Heart right ventricle (tissue), 16 donors: ENCODE data around the gene ASB9. TPM values are rescaled to one million over a fixed set of nuclear protein-coding genes. Genes with fewer than 3 reads are reported as not detected.
A peak's percentile ranks its signal among the peaks of the same experiment; 100 is the strongest.

Experiments used
- ATAC-seq, 8 donors: fragments of 200-7000 bp; cut with Tn5 transposase; one replicate each; pipeline ENCODE4 v1.9.1; 2020; ENCODE audit warnings: mild to moderate bottlenecking in 8 of 8, moderate library complexity in 8 of 8, moderate number of reproducible peaks in 1 of 8
- DNase-seq, 2 donors: peaks; one replicate each; pipeline ENCODE4 v3.0.0-alpha.2; 2020
- H3K27ac ChIP-seq, 10 donors: fragments of 200-600 bp; sonication (generic) in 2 of 10; one replicate each; pipeline versions ENCODE4 v1.5.0 to v1.8.0; 2020 to 2022; ENCODE audit warnings: mild to moderate bottlenecking in 3 of 10
- H3K27me3 ChIP-seq, 7 donors: fragments of 200-600 bp; one replicate each; pipeline ENCODE4 v1.8.0; 2021 to 2022; ENCODE audit warnings: mild to moderate bottlenecking in 2 of 7
- H3K36me3 ChIP-seq, 9 donors: fragments of 200-600 bp; sonication (generic) in 1 of 9; one replicate each; pipeline versions ENCODE4 v1.5.0 to v1.8.0; 2020 to 2022; ENCODE audit warnings: mild to moderate bottlenecking in 2 of 9
- H3K4me1 ChIP-seq, 9 donors: fragments of 200-600 bp; sonication (generic) in 1 of 9; one replicate each; pipeline versions ENCODE4 v1.5.0 to v1.8.0; 2020 to 2022; ENCODE audit warnings: mild to moderate bottlenecking in 4 of 9
- H3K4me3 ChIP-seq, 10 donors: fragments of 200-600 bp; sonication (generic) in 2 of 10; one replicate each; pipeline versions ENCODE4 v1.5.0 to v1.8.0; 2020 to 2022; ENCODE audit warnings: mild to moderate bottlenecking in 7 of 10, moderate library complexity in 2 of 10
- H3K9me3 ChIP-seq, 11 donors: fragments of 200-600 bp in 10 of 11; sonication (generic) in 2 of 11; one replicate each; pipeline versions ENCODE4 v1.5.0 to v1.8.0; 2013 to 2022; ENCODE audit warnings: mild to moderate bottlenecking in 2 of 11, control low read depth in 1 of 11, moderate library complexity in 1 of 11
- WGBS, 2 donors: extraction: QIAGEN DNeasy Blood & Tissue Kit; methylation state at CpG; one replicate each; pipeline ENCODE4 v1.1.7; 2013; ENCODE audit warnings: inconsistent platforms in 1 of 2; 5-methylcytosine and 5-hydroxymethylcytosine counted together
- intact Hi-C, 10 donors: fragments of 100-400 bp; cut with DNase I; formaldehyde crosslinking; loops; one replicate each; pipeline versions ENCODE4 v1.11.1 to v1.14.2; 2022
- polyA plus RNA-seq, 2 donors: library from polyadenylated mRNA; stranded (reverse); fragments of 200-250 nt; gene quantifications; one replicate each; pipeline ENCODE4 v1.2.3, GENCODE V29; 2013
- total RNA-seq, 10 donors: library from RNA; stranded (reverse); fragmentation: NEBNext Ultra II Directional in 3 of 10; extraction: Animal tissue kit (Norgen Biotek cat#: 25700) in 3 of 10; gene quantifications; one replicate each; pipeline versions ENCODE4 v1.2.1 to v1.2.4, GENCODE V29; 2021 to 2023
- TF ChIP-seq, protein P1 (sequence below), 9 donors: fragments of 200-600 bp; sonication (generic) in 2 of 9; IDR thresholded peaks; one replicate each; pipeline versions ENCODE4 v1.5.0 to v1.8.0; 2021 to 2022; ENCODE audit warnings: antibody characterized with exemption in 9 of 9, mild to moderate bottlenecking in 5 of 9, moderate library complexity in 1 of 9
- donor health status: Arrhythmogenic right ventricular cardiomyopathy.
- donor health status: ischemic (EF 13 %, LVEDD 7.1; RV severe dilation, severe dysfunction).
- donor health status: healthy with polysubstance abuse.
- donor health status: DM: no; HTN: yes; CAD: no.
- donor health status: DM: no; HTN: no; CAD: no.
- donor health status: ischemic (EF 25% LVEDD 6.9; RV normal size, moderate dysfunction).
- donor health status: ischemic (EF 25% LVEDD 5.7; RV mildly dilated, moderate dysfunction).
- donor health status: healthy.
- donor health status: DM: yes; HTN: yes; CAD: no.
- donor health status: Ischemic cardiomyopathy.
- donor health status: ischemic (EF 35%, LVEDD 5.7; RV mildly dilated, moderate dysfunction).
- donor health status: nonischemic (EF 11% LVEDD 7.7; RV severe dilation, severe dysfunction).
- donor health status: DM: yes; HTN: yes; CAD: no.
- donor health status: PGD.
- donor health status: ischemic (EF 29% LVEDD 5.4; RV normal size, mild dysfunction).
- donor health status: nonischemic (EF 23%, LVEDD 6.1; RV moderate dilation, normal function).

ASB9 gene
- total and polyA plus RNA-seq, 12 donors = 0.39 to 1.6 (median 0.86) TPM

DNA sequence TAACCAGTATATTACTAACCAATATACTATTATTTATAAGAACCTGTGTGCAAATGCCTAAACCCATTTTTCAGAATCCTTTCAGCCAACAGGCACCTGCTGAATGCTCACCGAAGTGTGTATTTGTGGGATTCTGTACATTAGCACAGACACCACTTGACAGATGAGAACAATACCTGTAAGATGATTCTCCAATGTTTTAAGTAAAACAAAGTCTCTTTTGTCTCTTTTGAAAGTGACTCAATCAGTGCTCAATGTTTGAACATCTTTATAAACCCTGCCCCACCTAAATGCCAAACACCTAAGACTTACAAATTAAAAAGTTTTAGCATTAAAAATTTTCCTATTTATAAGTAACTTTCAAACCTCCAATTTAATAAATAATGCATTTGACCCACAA, 763 bp downstream of the ASB9 start:
- intact Hi-C loops = no loop called here
- peaks cover 0 to 5% (median 0%) of the 10 kb centered on the region in 11 donors for H3K9me3 ChIP-seq

DNA sequence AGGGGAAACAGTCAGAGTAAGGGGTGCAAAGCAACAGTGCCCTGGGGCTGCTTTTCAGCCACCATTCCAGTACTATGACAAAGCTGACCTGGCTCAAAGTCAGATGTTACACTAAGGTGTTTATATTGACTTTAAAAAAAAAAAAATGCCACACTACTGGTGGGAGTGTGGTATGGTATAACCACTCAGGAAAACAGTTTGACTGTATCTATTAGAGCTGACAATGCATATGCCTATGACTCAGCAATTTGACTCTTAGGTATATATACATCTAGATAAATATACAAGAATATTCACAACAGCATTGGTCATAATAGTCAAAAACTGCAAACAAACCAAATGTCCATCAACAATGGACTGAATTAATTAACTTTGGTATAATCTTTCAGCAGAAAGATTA, 15.0 kb downstream of the ASB9 start:
- intact Hi-C loops = no loop called here
- no peaks in the 10 kb centered on the region for H3K4me1 ChIP-seq
- peaks cover 0 to 10% (median 0%) of the 10 kb centered on the region in 7 donors for H3K27me3 ChIP-seq
- H3K27ac ChIP-seq = no peak overlapping the region
- no peaks in the 10 kb centered on the region for H3K36me3 ChIP-seq
- DNase-seq = no peak
- TF ChIP-seq, protein P1, sequence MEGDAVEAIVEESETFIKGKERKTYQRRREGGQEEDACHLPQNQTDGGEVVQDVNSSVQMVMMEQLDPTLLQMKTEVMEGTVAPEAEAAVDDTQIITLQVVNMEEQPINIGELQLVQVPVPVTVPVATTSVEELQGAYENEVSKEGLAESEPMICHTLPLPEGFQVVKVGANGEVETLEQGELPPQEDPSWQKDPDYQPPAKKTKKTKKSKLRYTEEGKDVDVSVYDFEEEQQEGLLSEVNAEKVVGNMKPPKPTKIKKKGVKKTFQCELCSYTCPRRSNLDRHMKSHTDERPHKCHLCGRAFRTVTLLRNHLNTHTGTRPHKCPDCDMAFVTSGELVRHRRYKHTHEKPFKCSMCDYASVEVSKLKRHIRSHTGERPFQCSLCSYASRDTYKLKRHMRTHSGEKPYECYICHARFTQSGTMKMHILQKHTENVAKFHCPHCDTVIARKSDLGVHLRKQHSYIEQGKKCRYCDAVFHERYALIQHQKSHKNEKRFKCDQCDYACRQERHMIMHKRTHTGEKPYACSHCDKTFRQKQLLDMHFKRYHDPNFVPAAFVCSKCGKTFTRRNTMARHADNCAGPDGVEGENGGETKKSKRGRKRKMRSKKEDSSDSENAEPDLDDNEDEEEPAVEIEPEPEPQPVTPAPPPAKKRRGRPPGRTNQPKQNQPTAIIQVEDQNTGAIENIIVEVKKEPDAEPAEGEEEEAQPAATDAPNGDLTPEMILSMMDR (IDR thresholded peaks at IDR 0.05) = no peak
- no peaks in the 10 kb centered on the region for H3K9me3 ChIP-seq
- no peak for ATAC-seq
- no peak overlapping the region for H3K4me3 ChIP-seq

More for the DNA sequence above, 763 bp downstream of the ASB9 start:
- peak overlapping the region in 3 of 10 donors; percentile 28 to 38 (median 36) for H3K4me3 ChIP-seq
- DNase-seq (no peak), ATAC-seq (no peak)
- H3K4me1 ChIP-seq = no peaks in the 10 kb centered on the region
- WGBS, 2 donors = 85 to 100% methylated on average over 1 of the region's 1 CpG
- H3K36me3 ChIP-seq = no peaks in the 10 kb centered on the region
- peaks cover 0 to 5% (median 0%) of the 10 kb centered on the region in 7 donors for H3K27me3 ChIP-seq
- H3K27ac ChIP-seq = no peak overlapping the region
- TF ChIP-seq, protein P1 (IDR thresholded peaks at IDR 0.05) = no peak

DNA sequence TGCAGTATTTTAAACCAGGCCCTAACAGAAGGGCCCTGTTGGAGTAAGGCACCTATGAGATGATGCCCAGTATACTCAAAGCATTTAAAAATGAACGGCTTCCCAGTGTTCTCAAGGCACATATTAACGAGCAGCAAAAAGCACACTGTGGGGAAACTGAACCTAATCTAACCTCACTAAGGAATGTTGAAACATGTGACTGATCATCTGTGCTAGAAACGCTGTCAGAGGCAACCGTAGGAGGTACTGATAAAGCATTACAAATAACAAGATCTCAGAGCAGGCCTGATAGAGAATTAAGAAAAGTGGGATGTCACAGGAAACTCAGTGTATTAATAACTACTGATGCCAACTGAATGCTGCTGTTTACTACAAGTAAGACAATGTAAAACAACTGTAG, 24.0 kb downstream of the ASB9 start:
- DNase-seq (no peak), ATAC-seq (no peak)
- WGBS, 2 donors = 41 to 53% methylated on average over 4 of the region's 4 CpGs
- Histone ChIP-seq H3K36me3 (no peaks in the 10 kb centered on the region), H3K27me3 (peaks cover 0 to 42% (median 0%) of the 10 kb centered on the region in 7 donors), H3K9me3 (no peaks in the 10 kb centered on the region), H3K4me3 (no peak overlapping the region), H3K27ac (no peak overlapping the region), H3K4me1 (no peaks in the 10 kb centered on the region)
- intact Hi-C loops = loop anchor here in 3 of 10 donors (10.0 kb wide), 3 partner anchors 1151 to 1211 kb away; no protein-coding TSS in a partner anchor
- TF ChIP-seq, protein P1 (IDR thresholded peaks at IDR 0.05) = no peak

GRCh38 chrX:15244421-15244820, 25.5 kb downstream of the ASB9 start:
- intact Hi-C loops = loop anchor here in 6 of 10 donors (5.0 to 10.0 kb wide), 6 partner anchors 1147 to 1210 kb away; no protein-coding TSS in a partner anchor
- no peak overlapping the region for H3K27ac ChIP-seq
- no peak overlapping the region for H3K4me3 ChIP-seq
- no peaks in the 10 kb centered on the region for H3K9me3 ChIP-seq
- H3K27me3 ChIP-seq = peaks cover 0 to 44% (median 0%) of the 10 kb centered on the region in 7 donors
- ATAC-seq (no peak), DNase-seq (no peak)
- WGBS, 2 donors = 77 to 78% methylated on average over 5 of the region's 5 CpGs
- no peaks in the 10 kb centered on the region for H3K36me3 ChIP-seq
- TF ChIP-seq, protein P1 (IDR thresholded peaks at IDR 0.05) = no peak
- no peaks in the 10 kb centered on the region for H3K4me1 ChIP-seq
